Measurements from ENCODE around the gene NAALADL2. TPM values are rescaled to one million over a fixed set of nuclear protein-coding genes. Genes with fewer than 3 reads are reported as not detected.

NAALADL2 gene
- total RNA-seq, 1 donor from 2014 or later = 12.5 TPM

GRCh38 chr3:175002732-175003143 is 143.6 kb downstream of the NAALADL2 start:
- Histone ChIP-seq H3K27me3 (no peaks in the 10 kb centered on the region), H3K4me3 (no peak overlapping the region), H3K27ac (no peak overlapping the region), H3K9me3 (no peaks in the 10 kb centered on the region), H3K36me3 (no peaks in the 10 kb centered on the region), H3K4me1 (no peaks in the 10 kb centered on the region)
- intact Hi-C loops (cut with DNase I) = no loop called here
- no peak for DNase-seq (ENCODE audit: extremely low spot score in 2 of 2)
- TF ChIP-seq POLR2A (IDR thresholded peaks at IDR 0.05) (no peak), CTCF (IDR thresholded peaks at IDR 0.05) (no peak), POLR2AphosphoS5 (IDR thresholded peaks at IDR 0.05; ENCODE audit: insufficient read depth in 1 of 2, low read depth in 1 of 2) (no peak)

GRCh38 chr3:175003590-175003989 is 144.5 kb downstream of the NAALADL2 start:
- intact Hi-C loops (cut with DNase I) = no loop called here

GRCh38 chr3:175005193-175005592 is 146.1 kb downstream of the NAALADL2 start:
- H3K27me3 ChIP-seq = no peaks in the 10 kb centered on the region
- no peak overlapping the region for H3K4me3 ChIP-seq
- H3K4me1 ChIP-seq = no peaks in the 10 kb centered on the region
- no peaks in the 10 kb centered on the region for H3K9me3 ChIP-seq
- H3K27ac ChIP-seq = no peak overlapping the region
- no peak for DNase-seq (ENCODE audit: extremely low spot score in 2 of 2)
- no peak for TF ChIP-seq POLR2AphosphoS5 (IDR thresholded peaks at IDR 0.05; ENCODE audit: insufficient read depth in 1 of 2, low read depth in 1 of 2)
- no peak for TF ChIP-seq POLR2A (IDR thresholded peaks at IDR 0.05)
- TF ChIP-seq CTCF (IDR thresholded peaks at IDR 0.05) = no peak
- intact Hi-C loops (cut with DNase I) = no loop called here
- H3K36me3 ChIP-seq = no peaks in the 10 kb centered on the region

More at GRCh38 chr3:175003590-175003989, 144.5 kb downstream of the NAALADL2 start:
- Histone ChIP-seq H3K4me3 (no peak overlapping the region), H3K9me3 (no peaks in the 10 kb centered on the region), H3K36me3 (no peaks in the 10 kb centered on the region), H3K27ac (no peak overlapping the region), H3K4me1 (no peaks in the 10 kb centered on the region), H3K27me3 (no peaks in the 10 kb centered on the region)
- no peak for DNase-seq (ENCODE audit: extremely low spot score in 2 of 2)
- no peak for TF ChIP-seq POLR2A (IDR thresholded peaks at IDR 0.05)
- TF ChIP-seq POLR2AphosphoS5 (IDR thresholded peaks at IDR 0.05; ENCODE audit: insufficient read depth in 1 of 2, low read depth in 1 of 2) = no peak
- no peak for TF ChIP-seq CTCF (IDR thresholded peaks at IDR 0.05)

- H3K4me3 ChIP-seq = no peak overlapping the region
- H3K27me3 ChIP-seq = no peaks in the 10 kb centered on the region
- intact Hi-C loops (cut with DNase I) = no loop called here
- H3K9me3 ChIP-seq = no peaks in the 10 kb centered on the region
- no peak for TF ChIP-seq POLR2A (IDR thresholded peaks at IDR 0.05)
- TF ChIP-seq POLR2AphosphoS5 (IDR thresholded peaks at IDR 0.05; ENCODE audit: insufficient read depth in 1 of 2, low read depth in 1 of 2) = no peak
- TF ChIP-seq CTCF (IDR thresholded peaks at IDR 0.05) = no peak
- H3K4me1 ChIP-seq = no peaks in the 10 kb centered on the region
- DNase-seq (ENCODE audit: extremely low spot score in 2 of 2) = no peak
- H3K36me3 ChIP-seq = no peaks in the 10 kb centered on the region
- no peak overlapping the region for H3K27ac ChIP-seq
Observed at GRCh38 chr3:175005881-175006280, 146.7 kb downstream of the NAALADL2 start.

- H3K4me3 ChIP-seq = no peak overlapping the region
- no peak for TF ChIP-seq POLR2AphosphoS5 (IDR thresholded peaks at IDR 0.05; ENCODE audit: insufficient read depth in 1 of 2, low read depth in 1 of 2)
- no peak for TF ChIP-seq POLR2A (IDR thresholded peaks at IDR 0.05)
- no peak for TF ChIP-seq CTCF (IDR thresholded peaks at IDR 0.05)
- no peaks in the 10 kb centered on the region for H3K9me3 ChIP-seq
- no peaks in the 10 kb centered on the region for H3K4me1 ChIP-seq
- intact Hi-C loops (cut with DNase I) = no loop called here
- no peak overlapping the region for H3K27ac ChIP-seq
- DNase-seq (ENCODE audit: extremely low spot score in 2 of 2) = no peak
- no peaks in the 10 kb centered on the region for H3K36me3 ChIP-seq
- H3K27me3 ChIP-seq = no peaks in the 10 kb centered on the region
Observed at GRCh38 chr3:175007306-175007705, 148.2 kb downstream of the NAALADL2 start.

Measured in vagina (tissue), 2 donors.